Islet of Langerhans (tissue), 1 donor: Measurements from ENCODE around the gene SRSF10.
"Not testable (repeated sequence)": the region's sequence is repeated elsewhere in the genome, so short reads cannot be mapped to it uniquely, and the experiment has no call there.

ENCODE experiments used
- FAIRE-seq: peaks from one replicate; lab custom pipeline; 2011; peaks lifted over from hg19 to GRCh38; lab: Jason Lieb, UNC

SRSF10 gene

GRCh38 chr1:23997812-23998211 is 17.7 kb upstream of the SRSF10 start:
- no peak for FAIRE-seq

- no peak for FAIRE-seq
Observed at GRCh38 chr1:23996700-23997229, 16.6 kb upstream of the SRSF10 start.

DNA sequence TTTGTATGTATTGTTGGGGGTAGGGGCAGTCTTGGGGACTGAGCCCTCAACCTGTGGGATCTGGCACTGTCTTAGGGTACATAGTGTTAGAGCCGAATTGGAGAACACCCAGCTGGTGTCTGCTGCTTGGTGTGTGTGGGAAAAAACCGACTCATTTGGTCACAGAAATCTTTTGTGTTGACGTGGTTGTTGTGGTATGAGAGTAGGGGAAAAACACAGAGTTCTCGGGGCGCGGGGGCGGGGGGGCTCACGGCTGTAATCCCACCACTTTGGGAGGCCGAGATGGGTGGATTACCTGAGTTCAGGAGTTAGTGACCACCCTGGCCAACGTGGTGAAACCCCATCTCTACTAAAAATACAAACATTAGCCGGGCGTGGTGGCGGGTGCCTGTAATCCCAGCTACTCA is 15.3 kb upstream of the SRSF10 start:
- FAIRE-seq: no peak

DNA sequence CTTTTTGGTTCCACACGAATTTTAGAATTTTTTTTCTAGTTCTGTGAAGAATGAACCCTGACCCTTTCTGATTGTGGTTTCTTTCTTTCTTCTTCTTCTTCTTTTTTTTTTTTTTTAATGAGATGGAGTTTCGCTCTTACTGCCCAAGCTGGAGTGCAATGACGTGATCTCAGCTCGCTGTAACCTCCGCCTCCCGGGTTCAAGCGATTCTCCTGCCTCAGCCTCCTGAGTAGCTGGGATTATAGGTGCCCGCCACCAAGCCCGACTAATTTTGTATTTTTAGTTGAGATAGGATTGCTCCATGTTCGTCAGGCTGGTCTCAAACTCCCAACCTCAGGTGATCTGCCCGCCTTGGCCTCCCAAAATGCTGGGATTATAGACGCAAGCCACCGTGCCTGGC is 11.9 kb upstream of the SRSF10 start:
- not testable (repeated sequence) for FAIRE-seq

- no peak for FAIRE-seq
Observed at GRCh38 chr1:23989263-23989662, 9.1 kb upstream of the SRSF10 start.

DNA sequence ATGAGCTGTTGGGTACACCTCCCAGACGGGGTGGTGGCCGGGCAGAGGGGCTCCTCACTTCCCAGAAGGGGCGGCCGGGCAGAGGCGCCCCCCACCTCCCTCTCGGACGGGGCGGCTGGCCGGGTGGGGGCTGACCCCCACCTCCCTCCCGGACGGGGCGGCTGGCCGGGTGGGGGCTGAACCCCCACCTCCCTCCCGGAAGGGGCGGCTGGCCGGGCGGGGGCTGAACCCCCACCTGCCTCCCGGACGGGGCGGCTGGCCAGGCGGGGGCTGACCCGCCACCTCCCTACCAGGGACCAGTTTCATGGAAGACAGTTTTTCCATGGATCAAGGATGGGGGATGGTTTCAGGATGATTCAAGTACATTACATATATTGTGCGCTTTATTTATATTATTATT is 6.9 kb upstream of the SRSF10 start:
- not testable (repeated sequence) for FAIRE-seq

DNA sequence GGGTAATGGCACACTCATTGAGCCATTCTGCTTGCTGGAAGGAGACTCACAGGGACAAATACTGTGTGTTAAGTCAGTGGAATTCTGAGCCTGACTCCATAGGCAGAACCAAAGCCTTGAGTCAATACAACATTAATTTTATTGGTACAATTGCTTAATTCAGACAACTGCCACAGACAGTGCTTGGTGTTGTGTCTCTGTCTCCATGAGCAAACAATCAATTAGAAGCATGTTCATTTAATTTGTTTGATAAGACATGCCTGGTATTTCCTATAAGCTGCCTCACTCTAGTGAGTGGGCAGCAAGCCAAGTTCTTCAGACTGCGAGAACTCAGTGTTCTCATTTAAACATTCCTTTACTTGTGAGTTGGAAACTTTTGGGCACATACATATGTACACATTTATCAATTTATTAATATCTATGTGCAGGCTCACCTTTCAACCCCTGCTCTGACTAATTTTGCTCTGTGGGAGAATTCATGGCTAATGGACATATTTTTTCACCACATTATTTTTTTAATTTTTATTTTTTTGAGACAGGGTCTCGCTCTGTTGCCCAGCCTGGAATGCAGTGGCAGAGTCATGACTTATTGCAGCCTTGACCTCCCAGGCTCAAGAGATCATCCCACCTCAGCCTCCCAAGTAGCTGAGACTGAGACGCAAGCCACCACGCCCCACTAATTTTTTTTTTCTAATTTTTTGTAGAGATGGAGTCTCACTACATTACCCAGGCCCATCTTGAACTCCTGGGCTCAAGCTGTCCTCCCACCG is 4.5 kb upstream of the SRSF10 start:
- no peak for FAIRE-seq

DNA sequence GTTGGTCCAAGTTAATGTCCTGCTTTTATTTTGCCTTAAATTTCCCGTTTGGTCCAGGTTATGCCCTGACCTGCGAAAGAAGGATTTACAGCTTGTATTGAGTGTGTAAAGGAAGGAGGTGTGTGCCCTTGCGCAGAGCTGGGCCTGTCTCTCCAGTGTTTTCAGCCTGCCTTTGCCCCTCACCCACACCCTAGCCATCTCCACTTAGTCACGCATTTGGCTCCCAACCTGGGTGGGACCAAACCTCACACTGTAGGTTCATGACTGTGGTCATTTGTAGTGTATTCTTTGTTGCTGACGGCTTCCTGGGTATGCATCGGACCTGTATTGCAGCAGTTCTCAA is 572 bp upstream of the SRSF10 start:
- FAIRE-seq: no peak

- FAIRE-seq: no peak
Observed at GRCh38 chr1:23979387-23979880, 693 bp downstream of the SRSF10 start.

DNA sequence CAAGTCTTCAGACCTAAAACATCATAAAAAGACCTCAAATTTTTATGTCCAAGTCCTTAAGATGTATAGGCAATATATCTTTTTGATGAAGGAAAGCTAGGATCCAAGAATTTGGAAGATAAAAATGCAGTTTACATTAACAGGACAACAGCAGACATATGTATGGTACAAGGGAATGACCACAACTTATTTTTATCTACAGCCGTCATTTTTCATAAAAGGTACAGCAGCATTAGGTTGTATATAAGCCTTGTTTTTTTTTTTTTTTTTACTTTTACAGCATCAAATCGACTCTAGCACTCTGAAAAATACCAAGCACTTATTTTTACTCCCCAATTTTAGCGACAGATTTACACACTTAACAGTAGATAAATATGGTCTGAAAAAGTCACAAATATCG is 1.3 kb downstream of the SRSF10 start:
- FAIRE-seq: peak; percentile 49

DNA sequence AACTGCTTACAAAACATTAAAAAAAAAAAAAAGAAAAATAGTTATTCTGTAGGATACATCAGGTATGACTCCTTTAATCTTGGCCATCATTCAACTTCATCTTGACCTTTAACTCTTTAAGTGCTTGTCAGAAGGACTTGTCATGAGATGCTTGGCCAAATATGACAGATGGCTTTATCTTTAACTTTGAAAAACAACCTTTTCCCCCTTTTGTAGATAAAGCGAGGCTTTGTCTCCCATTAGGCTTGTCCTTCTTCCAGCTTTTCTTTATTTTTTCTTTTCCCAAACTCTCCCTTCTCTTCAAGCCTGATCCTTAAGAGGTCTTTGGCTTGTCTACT is 2.3 kb downstream of the SRSF10 start:
- no peak for FAIRE-seq

DNA sequence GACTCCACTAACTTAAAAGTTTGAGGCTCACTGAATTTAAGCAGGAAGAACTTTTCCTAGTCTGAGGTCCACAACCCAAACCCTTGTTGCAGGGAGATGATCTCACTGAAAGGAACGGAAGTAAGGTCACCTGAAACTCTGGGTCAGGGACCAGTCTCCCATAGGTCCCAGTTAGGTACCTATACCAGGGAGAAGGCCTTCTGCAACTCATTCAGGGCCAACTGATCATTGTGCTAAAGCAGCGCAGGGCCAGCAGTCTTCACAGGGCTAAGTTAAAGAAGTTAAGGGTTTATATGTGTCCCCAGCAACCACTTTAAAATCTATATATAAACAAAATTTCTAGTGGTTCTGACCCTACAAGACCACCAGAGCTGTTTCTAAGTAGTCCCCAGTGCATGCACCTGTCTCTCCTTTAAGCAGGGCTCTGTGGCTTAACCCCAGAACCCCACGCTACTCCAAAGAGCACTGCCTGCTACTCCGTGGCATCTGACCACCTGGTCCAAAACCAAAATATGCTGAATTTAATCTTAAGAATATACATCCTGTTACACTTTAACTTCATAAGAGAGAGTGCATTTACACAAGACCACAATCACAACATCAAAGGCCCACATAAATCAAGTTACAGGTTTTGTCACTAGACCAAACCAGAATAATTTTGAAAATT is 2.8 kb downstream of the SRSF10 start:
- FAIRE-seq: no peak

DNA sequence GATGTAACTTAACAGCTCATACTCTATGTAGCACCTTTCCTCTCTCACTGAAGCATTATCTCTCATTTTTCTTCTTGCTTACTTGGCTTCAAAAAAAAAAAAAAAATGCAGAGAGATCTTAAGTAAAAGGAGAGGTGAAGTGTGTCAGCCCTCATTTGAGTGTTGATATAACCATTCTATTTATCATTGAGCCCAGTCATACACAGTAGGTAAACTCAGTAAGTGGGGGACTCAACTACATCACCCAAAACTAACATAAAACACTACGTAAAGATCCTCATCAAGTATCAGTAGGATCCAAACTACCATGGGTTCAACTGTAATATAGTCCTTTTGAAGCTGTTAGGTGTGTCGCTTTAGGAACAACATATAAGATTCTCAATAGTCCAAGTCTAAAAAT is 12.3 kb downstream of the SRSF10 start:
- FAIRE-seq: no peak

- FAIRE-seq: no peak
Observed at GRCh38 chr1:23966973-23967493, 13.1 kb downstream of the SRSF10 start.

- FAIRE-seq: no peak
Observed at GRCh38 chr1:23964790-23965740, 15.1 kb downstream of the SRSF10 start.

DNA sequence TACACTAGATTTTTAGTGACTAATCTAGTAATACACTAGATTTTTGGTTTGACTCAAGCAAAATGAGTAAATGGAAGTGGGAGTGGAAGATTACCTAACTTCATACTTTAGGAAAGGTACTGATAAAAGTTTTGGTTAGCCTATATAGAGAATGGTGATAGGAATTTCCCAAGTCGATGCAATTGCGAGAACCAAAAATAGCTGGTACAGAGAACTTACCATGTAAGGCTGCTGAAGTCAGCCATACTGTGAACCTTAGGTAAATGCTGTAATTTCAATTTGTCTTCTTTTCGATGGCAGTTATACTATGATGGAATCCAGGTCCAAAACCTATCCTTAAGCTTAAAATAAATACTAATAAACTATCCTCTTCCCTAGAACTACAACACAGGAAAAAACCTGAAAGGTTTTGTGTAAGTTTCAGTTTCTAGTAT is 15.9 kb downstream of the SRSF10 start:
- FAIRE-seq: no peak

- no peak for FAIRE-seq
Observed at GRCh38 chr1:23963617-23964234, 16.4 kb downstream of the SRSF10 start.

DNA sequence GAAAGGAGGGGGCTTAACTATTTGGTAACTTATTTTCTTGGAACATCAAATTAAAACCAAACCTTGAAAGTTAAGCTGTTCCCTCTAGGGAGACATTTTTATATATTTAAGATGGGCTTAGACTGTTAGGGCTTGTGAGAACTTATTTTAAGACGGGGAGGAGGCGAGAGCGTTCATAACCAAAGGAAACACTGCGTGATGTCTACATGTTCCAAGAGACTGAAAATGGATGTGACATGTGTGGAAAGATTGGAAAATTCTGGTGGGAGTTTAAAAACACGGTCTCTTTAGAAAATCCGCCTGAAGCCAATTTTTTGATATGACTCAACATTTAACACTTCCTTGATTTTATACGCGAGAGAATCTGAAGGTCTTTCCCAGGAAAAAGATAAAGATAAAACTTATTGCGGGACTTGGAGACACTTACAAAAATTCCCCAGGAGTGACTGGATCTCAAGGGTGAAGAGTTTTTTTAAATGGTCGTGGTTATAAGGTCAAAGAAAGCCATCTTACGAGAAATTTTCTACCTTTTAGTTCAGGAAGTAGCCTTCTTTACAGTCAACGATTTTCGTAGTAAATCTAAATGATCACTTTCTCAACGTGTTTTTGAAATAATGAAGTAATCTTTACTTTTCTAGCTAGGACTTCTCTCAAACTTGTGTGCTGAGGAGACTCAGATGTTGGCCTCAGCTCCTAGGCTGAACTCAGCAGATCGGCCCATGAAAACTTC is 19.7 kb downstream of the SRSF10 start:
- FAIRE-seq: peak; percentile 17

GRCh38 chr1:23959461-23960290 is 20.5 kb downstream of the SRSF10 start, which contains the start of gene PNRC2:
PNRC2 (plus strand) TSS chr1:23959828; CDS start chr1:23961458, 1,630 bp downstream.
- no peak for FAIRE-seq

GRCh38 chr1:23958810-23959460 is 21.2 kb downstream of the SRSF10 start:
- no peak for FAIRE-seq
